Ishikawa (cell line): ENCODE results near the gene MAEA.

Experiments
- CEBPB ChIP-seq: IDR thresholded peaks from 2 replicates; pipeline ENCODE4 v1.6.1; 2012
- CREB1 ChIP-seq: IDR thresholded peaks from 2 replicates; pipeline ENCODE4 v1.6.1; 2012; ENCODE audit warnings: low read depth
- EGR1 ChIP-seq: IDR thresholded peaks from 2 replicates; pipeline ENCODE4 v1.6.1; 2012
- EP300 ChIP-seq: IDR thresholded peaks from 2 replicates; pipeline ENCODE4 v1.6.1; 2012; ENCODE audit warnings: borderline replicate concordance
- FOXM1 ChIP-seq: IDR thresholded peaks from 2 replicates; pipeline ENCODE4 v1.6.1; 2012; ENCODE audit warnings: low read depth, borderline replicate concordance
- MAX ChIP-seq: IDR thresholded peaks from 2 replicates; pipeline ENCODE4 v1.6.1; 2012
- NFIC ChIP-seq: IDR thresholded peaks from 2 replicates; pipeline ENCODE4 v1.6.1; 2012
- RAD21 ChIP-seq: IDR thresholded peaks from 2 replicates; pipeline ENCODE4 v1.6.1; 2012; ENCODE audit warnings: low read depth
- REST ChIP-seq: IDR thresholded peaks from 2 replicates; pipeline ENCODE4 v1.6.1; 2012; ENCODE audit warnings: low read depth, mild to moderate bottlenecking
- TAF1 ChIP-seq: IDR thresholded peaks from 2 replicates; pipeline ENCODE4 v1.6.1; 2012; ENCODE audit warnings: low read depth, mild to moderate bottlenecking
- TCF12 ChIP-seq: IDR thresholded peaks from 2 replicates; pipeline ENCODE4 v1.6.1; 2012; ENCODE audit warnings: low read depth
- TEAD4 ChIP-seq: IDR thresholded peaks from 2 replicates; pipeline ENCODE4 v1.6.1; 2012
- YY1 ChIP-seq: IDR thresholded peaks from 2 replicates; pipeline ENCODE4 v1.6.1; 2012; ENCODE audit warnings: low read depth
- ZBTB7A ChIP-seq: IDR thresholded peaks from 2 replicates; pipeline ENCODE4 v1.6.1; 2012; ENCODE audit warnings: low read depth
- TF ChIP-seq, protein P1 (sequence below): IDR thresholded peaks from 2 replicates; pipeline ENCODE4 v1.6.1; 2012

Gene MAEA

DNA sequence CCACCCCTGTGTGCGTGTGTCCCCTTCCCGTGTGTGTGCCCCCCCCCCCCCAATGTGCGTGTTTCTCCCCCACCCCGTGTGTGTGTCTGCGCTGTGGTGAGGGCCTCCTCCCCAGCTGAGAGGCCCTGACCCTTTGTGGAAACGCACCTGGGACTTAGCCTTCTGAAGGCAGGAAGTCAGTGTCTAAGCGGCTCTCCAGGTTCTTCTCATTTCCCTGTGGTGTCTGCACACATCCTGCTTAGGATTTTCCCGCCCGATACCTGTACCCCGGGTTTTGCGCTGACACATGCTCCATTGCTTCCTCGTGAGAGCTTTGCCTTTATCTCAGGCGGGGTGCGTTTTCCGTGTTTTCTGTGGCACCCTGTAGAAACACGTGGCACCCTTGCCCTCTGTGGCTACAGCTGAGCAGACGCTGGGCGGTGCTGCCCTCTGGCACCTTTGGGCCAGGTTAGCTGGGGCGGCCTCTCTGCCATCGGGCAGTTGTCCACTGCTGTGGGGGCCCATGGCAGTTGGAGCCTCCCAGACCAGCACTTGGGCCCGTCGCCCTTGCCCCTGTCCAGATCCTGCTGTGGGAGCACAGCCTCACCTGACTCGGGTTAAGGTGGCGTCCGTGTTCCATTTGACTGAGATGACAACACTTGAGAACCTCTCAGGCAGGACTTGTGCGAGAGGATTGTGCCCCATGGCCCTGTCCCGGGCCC is 26.3 kb downstream of the MAEA start:
- no peak for TF ChIP-seq EP300

- no peak for TF ChIP-seq TAF1
- TF ChIP-seq, protein P1, sequence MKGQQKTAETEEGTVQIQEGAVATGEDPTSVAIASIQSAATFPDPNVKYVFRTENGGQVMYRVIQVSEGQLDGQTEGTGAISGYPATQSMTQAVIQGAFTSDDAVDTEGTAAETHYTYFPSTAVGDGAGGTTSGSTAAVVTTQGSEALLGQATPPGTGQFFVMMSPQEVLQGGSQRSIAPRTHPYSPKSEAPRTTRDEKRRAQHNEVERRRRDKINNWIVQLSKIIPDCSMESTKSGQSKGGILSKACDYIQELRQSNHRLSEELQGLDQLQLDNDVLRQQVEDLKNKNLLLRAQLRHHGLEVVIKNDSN, result no peak
- TF ChIP-seq MAX, result no peak
- no peak for TF ChIP-seq CREB1
- TF ChIP-seq RAD21, result no peak
- no peak for TF ChIP-seq YY1
- no peak for TF ChIP-seq EP300
- TF ChIP-seq TEAD4, result no peak
Measured at GRCh38 chr4:1316537-1317168, 27.0 kb downstream of the MAEA start.

- TF ChIP-seq TCF12, result no peak
- TF ChIP-seq REST, result no peak
- TF ChIP-seq, protein P1, result no peak
- TF ChIP-seq EGR1, result no peak
- no peak for TF ChIP-seq EP300
- TF ChIP-seq CEBPB, result no peak
- no peak for TF ChIP-seq RAD21
- TF ChIP-seq FOXM1, result no peak
- TF ChIP-seq TAF1, result no peak
- no peak for TF ChIP-seq TEAD4
- TF ChIP-seq CREB1, result no peak
- no peak for TF ChIP-seq NFIC
- TF ChIP-seq ZBTB7A, result no peak
- no peak for TF ChIP-seq MAX
- no peak for TF ChIP-seq YY1
Measured at GRCh38 chr4:1317177-1318045, 27.7 kb downstream of the MAEA start.

GRCh38 chr4:1318046-1318375 is 28.3 kb downstream of the MAEA start:
- TF ChIP-seq EGR1 (no peak), TAF1 (no peak)

- TF ChIP-seq RAD21, result no peak
- TF ChIP-seq, protein P1, result no peak
- TF ChIP-seq EGR1, result no peak
- no peak for TF ChIP-seq ZBTB7A
- TF ChIP-seq YY1, result no peak
- no peak for TF ChIP-seq CEBPB
- TF ChIP-seq NFIC, result no peak
- no peak for TF ChIP-seq EP300
- no peak for TF ChIP-seq CREB1
- TF ChIP-seq TCF12, result no peak
- no peak for TF ChIP-seq REST
- TF ChIP-seq TEAD4, result no peak
- no peak for TF ChIP-seq MAX
- TF ChIP-seq TAF1, result no peak
- TF ChIP-seq FOXM1, result no peak
Measured at GRCh38 chr4:1318488-1319213, 29.0 kb downstream of the MAEA start.
